ENCODE measurements around the gene CXXC4.
A peak's percentile ranks its signal among the peaks of the same experiment; 100 is the strongest.

Gene CXXC4

DNA sequence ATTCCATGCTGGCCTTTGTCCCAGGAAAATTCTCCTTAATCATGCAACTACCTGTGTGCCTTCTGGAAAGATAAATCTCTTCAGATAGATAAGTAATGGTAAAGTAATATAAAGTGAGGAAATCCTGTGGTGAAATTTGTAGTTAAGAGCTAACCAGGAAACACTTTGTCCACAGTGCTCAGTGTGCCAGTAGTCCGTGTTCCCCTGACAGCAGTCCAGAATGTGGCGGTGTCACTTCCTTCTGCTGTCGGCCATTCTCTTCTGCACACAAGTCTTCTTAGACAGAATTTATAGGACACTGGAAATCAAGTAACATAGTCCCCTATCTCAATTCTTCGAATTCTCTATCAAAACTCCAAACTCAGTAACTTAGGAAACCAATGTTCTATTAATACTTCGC lies 5.7 kb upstream of the CXXC4 start:
- DNase-seq (ENCODE audit: low read depth in 1 of 2, low spot score in 1 of 2), result no peak
- no peak for TF ChIP-seq JUND (IDR thresholded peaks at IDR 0.05; ENCODE audit: low read depth)
- in situ Hi-C loops (cut with HindIII; ENCODE audit: low pct_unique_long_range_greater_than_20kb, low sequenced_read_pairs), result no loop called here

DNA sequence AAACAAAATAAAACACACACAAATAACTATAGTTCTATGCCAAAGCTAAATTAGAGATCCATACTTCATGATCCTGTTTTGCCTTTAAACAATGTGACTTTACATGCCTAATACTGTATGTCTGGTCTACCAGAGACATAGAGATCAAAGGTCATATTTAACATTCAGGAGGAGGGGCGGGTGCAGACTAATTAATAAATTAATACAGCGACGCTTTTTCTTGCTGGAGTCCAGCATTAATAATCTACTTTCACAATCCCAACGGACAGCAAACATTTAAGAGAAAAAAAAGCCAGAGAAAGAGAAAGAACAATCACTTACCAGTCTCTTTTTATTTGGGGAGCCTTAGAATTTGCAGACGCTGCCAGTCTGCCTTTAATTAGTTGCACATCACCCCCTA lies 509 bp downstream of the CXXC4 start:
- in situ Hi-C loops (cut with HindIII; ENCODE audit: low pct_unique_long_range_greater_than_20kb, low sequenced_read_pairs), result no loop called here
- DNase-seq (ENCODE audit: low read depth in 1 of 2, low spot score in 1 of 2), result no peak
- no peak for TF ChIP-seq JUND (IDR thresholded peaks at IDR 0.05; ENCODE audit: low read depth)

DNA sequence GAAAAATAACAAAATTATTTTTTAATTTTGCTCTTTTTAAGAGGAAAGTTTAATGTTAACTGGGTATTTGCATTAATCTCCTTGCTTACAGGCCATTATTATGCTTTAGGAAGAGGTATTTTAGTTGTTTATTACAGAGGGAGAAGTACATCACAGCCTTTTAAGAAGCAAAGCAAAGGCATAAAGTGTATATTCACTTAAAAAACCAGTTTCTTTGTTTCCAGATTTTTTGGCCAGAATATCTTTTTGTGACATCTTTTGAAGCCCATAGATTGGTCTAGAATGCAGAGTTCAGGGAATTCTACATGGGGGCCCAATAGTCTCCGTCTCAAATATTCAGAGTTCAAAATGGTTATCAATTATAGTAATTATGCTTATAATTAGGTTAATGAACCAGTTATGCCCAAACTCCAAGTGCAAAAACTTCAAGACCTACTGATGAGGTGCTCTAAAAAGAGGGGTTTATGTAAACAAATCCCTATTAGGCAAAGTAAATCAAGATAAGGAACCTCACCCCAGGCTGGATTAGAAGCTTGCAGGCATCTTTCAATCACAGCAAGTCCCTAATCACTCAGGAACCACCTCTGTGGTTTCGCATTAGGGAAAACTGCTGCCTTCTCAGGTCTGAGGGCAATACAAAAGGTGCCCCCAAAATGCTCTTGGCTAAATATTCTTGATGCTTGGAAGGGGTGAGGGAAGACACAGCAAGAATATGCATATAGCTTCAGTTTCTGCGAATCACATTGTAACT lies 1.4 kb downstream of the CXXC4 start:
- in situ Hi-C loops (cut with HindIII; ENCODE audit: low pct_unique_long_range_greater_than_20kb, low sequenced_read_pairs), result no loop called here
- DNase-seq (ENCODE audit: low read depth in 1 of 2, low spot score in 1 of 2), result no peak
- TF ChIP-seq JUND (IDR thresholded peaks at IDR 0.05; ENCODE audit: low read depth), result no peak

DNA sequence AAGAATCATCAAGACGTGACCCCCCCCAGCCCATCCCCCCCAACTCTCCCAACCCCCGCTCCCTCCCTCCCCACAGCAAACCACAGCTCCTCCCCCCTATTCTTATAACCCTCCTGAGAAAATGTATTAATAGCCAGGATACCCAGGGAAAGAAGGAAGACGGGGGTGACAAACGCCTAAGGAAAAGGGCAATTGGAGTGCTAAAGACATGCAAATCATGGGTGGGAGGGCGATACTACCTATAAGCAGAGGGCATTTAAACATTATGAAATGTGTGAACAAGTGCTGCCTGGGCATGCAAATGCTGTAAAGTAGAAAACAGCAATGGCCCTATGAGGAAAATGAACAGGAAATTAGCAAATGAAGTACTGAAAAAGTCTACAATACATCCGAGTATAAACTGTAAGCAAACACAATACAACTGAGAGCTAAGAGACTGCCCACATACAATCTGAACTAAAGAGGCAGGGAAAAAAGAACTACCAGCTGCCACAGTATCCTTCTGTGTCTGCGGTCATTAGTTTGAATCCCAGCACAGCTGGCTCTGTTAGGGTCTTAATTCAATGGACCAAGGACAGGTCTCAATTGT lies 2.4 kb downstream of the CXXC4 start:
- peak in 1 of 2 experiments; percentile 12 for DNase-seq (ENCODE audit: low read depth in 1 of 2, low spot score in 1 of 2)
- in situ Hi-C loops (cut with HindIII; ENCODE audit: low pct_unique_long_range_greater_than_20kb, low sequenced_read_pairs), result no loop called here
- no peak for TF ChIP-seq JUND (IDR thresholded peaks at IDR 0.05; ENCODE audit: low read depth)

DNA sequence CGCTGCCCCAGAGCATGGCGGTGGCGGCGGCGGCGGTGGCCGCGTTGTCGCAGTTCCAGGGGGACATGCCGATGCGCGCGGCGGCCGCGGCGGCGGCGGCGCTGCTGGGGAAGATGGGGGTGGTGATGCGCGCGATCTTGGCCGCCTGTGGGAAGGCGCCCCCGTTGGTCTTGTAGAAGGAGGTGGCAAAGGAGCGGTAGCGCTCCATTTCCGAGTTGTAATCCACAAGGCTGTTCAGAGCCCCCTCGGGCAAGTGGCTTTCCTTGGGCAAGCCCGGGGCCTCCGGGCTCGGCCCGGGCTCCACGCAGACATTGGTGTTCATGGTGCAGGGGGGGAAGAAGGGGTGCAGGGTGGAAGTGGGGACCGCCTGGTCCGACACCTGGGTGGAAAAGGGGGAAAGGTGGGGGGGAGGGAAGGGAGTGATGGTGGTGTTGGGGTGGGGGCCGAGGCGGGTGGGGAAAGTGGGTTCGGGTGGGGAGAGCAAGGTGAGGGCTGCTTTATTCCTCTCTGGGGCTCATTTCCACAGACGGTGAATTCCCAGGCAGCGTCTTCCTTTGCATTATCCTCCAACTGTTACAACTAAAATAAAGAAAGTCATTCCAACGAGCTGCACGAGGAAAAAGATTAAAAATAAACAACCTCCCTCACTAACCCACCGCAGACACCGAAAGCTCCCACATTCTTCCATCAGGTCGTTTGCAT lies 3.1 kb downstream of the CXXC4 start:
- TF ChIP-seq JUND (IDR thresholded peaks at IDR 0.05; ENCODE audit: low read depth), result no peak
- DNase-seq (ENCODE audit: low read depth in 1 of 2, low spot score in 1 of 2), result peak in 1 of 2 experiments; percentile 6
- in situ Hi-C loops (cut with HindIII; ENCODE audit: low pct_unique_long_range_greater_than_20kb, low sequenced_read_pairs), result no loop called here

DNA sequence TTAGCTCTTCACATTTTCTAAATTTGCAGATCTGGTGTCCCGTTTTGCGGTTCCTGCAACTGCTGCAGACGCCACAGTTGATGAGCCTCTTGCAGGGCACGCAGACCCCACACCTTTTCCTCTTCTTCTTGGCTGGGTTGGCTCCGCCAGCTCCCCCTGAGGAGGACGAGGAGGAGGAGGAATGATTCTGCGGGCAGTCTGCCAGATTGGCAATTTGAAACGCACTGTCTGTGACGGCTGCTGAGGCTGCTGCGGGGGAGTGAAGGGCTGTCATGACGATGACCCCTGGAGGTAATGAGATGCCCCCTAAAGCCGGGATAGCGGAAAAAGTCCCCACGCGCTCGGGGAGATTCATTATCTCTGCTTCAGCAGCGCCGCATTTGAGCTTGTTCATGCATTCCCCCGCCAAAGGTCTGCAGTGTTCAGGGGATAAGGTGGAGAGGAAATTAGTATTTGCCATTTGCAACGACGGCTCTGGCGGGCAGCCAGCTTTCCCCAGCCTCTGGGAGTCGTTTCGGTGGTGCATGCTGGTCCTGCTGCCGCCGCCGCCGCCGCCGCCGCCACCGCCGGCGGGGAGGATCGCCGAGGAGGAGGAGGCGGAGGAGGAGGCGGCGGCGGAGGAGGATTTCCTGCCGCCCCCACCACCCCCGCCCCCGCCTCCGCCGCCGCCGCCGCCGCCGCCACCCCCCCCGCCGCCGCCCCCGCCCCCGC lies 3.8 kb downstream of the CXXC4 start:
- in situ Hi-C loops (cut with HindIII; ENCODE audit: low pct_unique_long_range_greater_than_20kb, low sequenced_read_pairs), result no loop called here
- peak in 1 of 2 experiments; percentile 44 for DNase-seq (ENCODE audit: low read depth in 1 of 2, low spot score in 1 of 2)
- TF ChIP-seq JUND (IDR thresholded peaks at IDR 0.05; ENCODE audit: low read depth), result no peak

DNA sequence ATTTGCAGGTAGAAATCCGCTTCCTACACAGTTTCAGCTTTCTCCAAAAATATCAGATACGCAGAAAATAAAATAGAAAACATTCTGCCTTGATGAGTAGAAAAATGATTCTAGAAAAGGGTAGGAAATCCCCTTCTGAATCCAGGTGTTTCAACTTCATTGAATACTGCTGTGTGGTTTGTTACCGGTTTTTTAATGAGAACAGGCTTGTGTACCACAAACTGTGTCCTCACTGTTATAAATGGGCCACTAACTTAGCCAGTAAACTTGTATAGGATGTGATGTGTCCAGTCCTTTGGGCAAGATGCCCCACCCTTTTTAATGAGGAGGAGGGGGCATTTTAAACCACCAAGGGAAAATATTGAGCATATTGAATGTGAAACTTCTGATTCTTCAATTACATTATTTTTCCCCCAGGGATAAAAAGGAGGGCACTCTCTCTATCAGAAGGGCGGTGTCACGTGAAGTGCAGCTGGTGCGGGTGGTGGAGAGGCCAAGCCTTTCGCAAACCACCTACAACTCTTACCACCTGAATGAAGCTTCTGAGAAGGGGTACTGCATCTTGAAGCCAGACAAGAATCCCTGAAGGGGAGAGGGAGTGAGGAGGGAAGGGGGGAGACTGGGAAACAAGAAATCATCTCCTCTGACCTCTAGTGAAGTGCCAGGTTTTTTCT lies 4.5 kb downstream of the CXXC4 start:
- TF ChIP-seq JUND (IDR thresholded peaks at IDR 0.05; ENCODE audit: low read depth), result no peak
- no peak for DNase-seq (ENCODE audit: low read depth in 1 of 2, low spot score in 1 of 2)
- in situ Hi-C loops (cut with HindIII; ENCODE audit: low pct_unique_long_range_greater_than_20kb, low sequenced_read_pairs), result no loop called here

DNA sequence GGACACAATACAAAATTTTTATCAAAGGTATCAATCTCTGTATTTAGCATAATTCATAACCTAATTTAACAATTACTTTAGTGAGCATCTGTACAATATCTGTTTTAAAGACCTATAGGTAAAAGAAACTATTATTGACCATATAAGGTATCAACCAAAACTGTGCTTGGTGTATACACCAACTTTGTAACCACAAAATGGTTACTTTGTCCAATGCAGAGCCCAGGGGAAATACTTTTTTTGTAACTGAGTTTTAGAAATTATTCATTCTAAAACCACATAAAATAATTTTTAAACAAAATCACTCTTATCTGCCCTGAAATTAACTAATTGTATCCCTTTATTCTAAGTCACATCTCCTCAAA lies 5.0 kb downstream of the CXXC4 start:
- TF ChIP-seq JUND (IDR thresholded peaks at IDR 0.05; ENCODE audit: low read depth), result no peak
- in situ Hi-C loops (cut with HindIII; ENCODE audit: low pct_unique_long_range_greater_than_20kb, low sequenced_read_pairs), result no loop called here
- no peak for DNase-seq (ENCODE audit: low read depth in 1 of 2, low spot score in 1 of 2)

DNA sequence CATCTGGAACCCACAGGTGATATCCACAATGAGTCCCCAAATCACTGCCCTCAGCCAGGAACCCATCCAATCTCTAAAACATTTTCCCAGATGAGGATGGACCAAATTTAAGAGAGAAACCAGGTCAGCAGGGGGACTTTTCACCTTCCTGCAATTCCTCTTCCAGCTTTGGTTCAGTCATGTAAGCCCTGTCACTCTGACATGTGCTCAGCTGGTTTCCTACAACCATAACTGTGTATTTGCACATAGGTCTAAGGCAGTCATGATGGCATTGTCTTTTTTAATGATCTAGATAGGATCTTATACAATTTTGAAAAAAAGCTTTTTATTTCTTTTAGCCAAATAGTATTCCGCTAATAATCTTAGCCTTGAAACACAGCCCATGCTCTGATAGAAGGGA lies 6.5 kb downstream of the CXXC4 start:
- in situ Hi-C loops (cut with HindIII; ENCODE audit: low pct_unique_long_range_greater_than_20kb, low sequenced_read_pairs), result no loop called here
- TF ChIP-seq JUND (IDR thresholded peaks at IDR 0.05; ENCODE audit: low read depth), result no peak

DNA sequence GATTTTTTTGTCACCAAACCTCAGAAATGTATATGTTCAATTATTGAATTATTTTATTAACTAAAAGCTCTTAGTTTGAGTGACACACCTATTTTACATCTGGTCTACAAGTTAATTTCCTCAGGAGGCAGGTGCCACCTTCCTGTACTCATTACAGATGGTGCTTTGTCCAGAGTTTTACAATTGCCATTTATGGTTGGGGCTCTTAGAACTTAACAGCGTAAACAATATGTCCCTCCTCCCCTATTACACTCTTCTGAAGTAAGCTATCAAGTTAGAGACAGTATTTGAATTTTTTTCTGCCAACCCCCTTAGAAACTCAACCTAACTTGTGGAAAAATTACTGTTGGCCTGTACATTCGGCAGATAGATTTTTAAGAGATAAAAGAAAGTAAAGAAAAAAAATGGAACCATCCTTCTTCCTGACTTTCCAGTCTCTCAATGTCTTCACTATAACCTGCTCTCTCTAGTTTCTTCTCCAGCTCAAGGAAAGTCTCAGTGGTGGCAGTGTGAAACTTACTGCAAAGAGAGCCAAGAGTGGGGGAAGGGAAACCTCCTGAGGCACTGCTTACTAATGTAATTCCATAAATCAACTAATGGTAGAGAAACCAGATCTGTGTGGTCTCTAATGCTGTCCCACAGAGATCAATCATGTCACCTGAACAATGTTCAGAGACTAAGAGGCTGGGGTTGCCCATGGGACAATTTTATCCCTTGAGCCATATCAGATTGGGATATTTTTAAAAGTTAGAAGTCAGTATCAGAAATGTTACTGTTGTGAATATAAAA lies 7.8 kb downstream of the CXXC4 start:
- no peak for TF ChIP-seq JUND (IDR thresholded peaks at IDR 0.05; ENCODE audit: low read depth)
- DNase-seq (ENCODE audit: low read depth in 1 of 2, low spot score in 1 of 2), result peak in 1 of 2 experiments; percentile 19
- in situ Hi-C loops (cut with HindIII; ENCODE audit: low pct_unique_long_range_greater_than_20kb, low sequenced_read_pairs), result no loop called here

More for the DNA sequence above, 6.5 kb downstream of the CXXC4 start:
- no peak for DNase-seq (ENCODE audit: low read depth in 1 of 2, low spot score in 1 of 2)

DNA sequence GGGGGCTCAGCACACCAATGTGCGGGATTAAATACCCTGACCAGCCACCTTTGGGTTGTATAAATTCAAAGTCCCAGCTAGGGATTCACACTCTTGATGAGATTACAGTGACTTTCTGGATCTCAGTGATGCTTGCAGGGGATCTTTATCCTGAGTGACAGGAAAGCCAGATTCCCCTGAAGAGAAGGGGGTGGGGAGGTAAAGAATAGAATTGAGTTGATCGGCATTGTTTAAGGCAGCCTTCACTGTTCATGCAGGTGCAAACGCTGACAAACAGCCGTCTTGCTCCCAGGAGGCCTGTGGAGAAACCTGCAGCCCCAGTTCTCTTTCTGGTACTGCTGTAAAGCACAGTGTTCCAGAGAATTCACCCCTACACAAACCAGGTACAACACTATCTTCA lies 19.0 kb downstream of the CXXC4 start:
- TF ChIP-seq JUND (IDR thresholded peaks at IDR 0.05; ENCODE audit: low read depth), result no peak
- in situ Hi-C loops (cut with HindIII; ENCODE audit: low pct_unique_long_range_greater_than_20kb, low sequenced_read_pairs), result no loop called here
- DNase-seq (ENCODE audit: low read depth in 1 of 2, low spot score in 1 of 2), result no peak

DNA sequence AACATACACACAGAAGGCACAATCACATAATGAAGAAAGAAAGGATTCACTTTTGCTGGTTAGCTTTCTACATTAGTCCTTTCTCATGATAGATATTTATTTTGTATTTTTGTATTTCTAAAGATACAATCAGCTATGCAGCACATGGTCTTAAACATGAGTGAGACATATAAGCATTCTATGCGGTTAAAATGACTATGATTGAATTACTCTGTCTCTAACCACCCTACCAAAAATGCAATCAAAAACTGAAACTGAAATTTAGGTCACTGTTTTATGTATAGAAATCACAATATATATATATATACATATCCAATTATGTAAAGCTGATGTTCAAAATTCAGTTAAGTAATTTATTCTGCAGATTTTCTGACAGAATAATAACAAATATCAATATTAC lies 21.9 kb downstream of the CXXC4 start:
- no peak for TF ChIP-seq JUND (IDR thresholded peaks at IDR 0.05; ENCODE audit: low read depth)
- in situ Hi-C loops (cut with HindIII; ENCODE audit: low pct_unique_long_range_greater_than_20kb, low sequenced_read_pairs), result no loop called here
- no peak for DNase-seq (ENCODE audit: low read depth in 1 of 2, low spot score in 1 of 2)

All from T47D (cell line).